ENCODE data around the gene BNIP5. TPM values are rescaled to one million over a fixed set of nuclear protein-coding genes. Genes with fewer than 3 reads are reported as not detected.

Gene BNIP5
- total RNA-seq, 1 experiment from 2014 or later: not detected

- no peaks in the 10 kb centered on the region for H3K9me3 Mint-ChIP-seq
- ATAC-seq (no peak), DNase-seq (ENCODE audit: low spot score) (no peak)
- no peak overlapping the region for H3K4me3 Mint-ChIP-seq
- H3K36me3 Mint-ChIP-seq: no peaks in the 10 kb centered on the region
- peaks cover 11% of the 10 kb centered on the region for H3K4me1 Mint-ChIP-seq
- H3K27me3 Mint-ChIP-seq (ENCODE audit: low read depth): peaks cover 4% of the 10 kb centered on the region
- no peak overlapping the region for H3K27ac Mint-ChIP-seq
- POLR2A ChIA-PET: no interaction called here
- no peak for TF ChIP-seq JUN (CRISPR knock-in tag; IDR thresholded peaks at IDR 0.05)
- no peak for TF ChIP-seq ZNF219 (CRISPR knock-in tag; IDR thresholded peaks at IDR 0.05; ENCODE audit: borderline replicate concordance)
- TF ChIP-seq NFYB (CRISPR knock-in tag; conservative IDR thresholded peaks at IDR 0.05; ENCODE audit: low read depth): no peak
- TF ChIP-seq JAZF1 (CRISPR knock-in tag; IDR thresholded peaks at IDR 0.05): no peak
- TF ChIP-seq ATF1 (CRISPR knock-in tag; IDR thresholded peaks at IDR 0.05): no peak
- TF ChIP-seq NR2C2 (CRISPR knock-in tag; IDR thresholded peaks at IDR 0.05): no peak
- no peak for TF ChIP-seq ZSCAN18 (CRISPR knock-in tag; IDR thresholded peaks at IDR 0.05)
- no peak for TF ChIP-seq FOXK1 (CRISPR knock-in tag; IDR thresholded peaks at IDR 0.05)
- no peak for TF ChIP-seq USF2 (CRISPR knock-in tag; IDR thresholded peaks at IDR 0.05)
- no peak for TF ChIP-seq ATF3 (CRISPR knock-in tag; conservative IDR thresholded peaks at IDR 0.05)
- no peak for TF ChIP-seq E2F5 (CRISPR knock-in tag; IDR thresholded peaks at IDR 0.05)
- TF ChIP-seq FOXP1 (CRISPR knock-in tag; IDR thresholded peaks at IDR 0.05; ENCODE audit: borderline replicate concordance): no peak
- TF ChIP-seq CREM (CRISPR knock-in tag; IDR thresholded peaks at IDR 0.05): no peak
- no peak for TF ChIP-seq ZNF425 (CRISPR knock-in tag; conservative IDR thresholded peaks at IDR 0.05)
- no peak for TF ChIP-seq SMAD3 (CRISPR knock-in tag; IDR thresholded peaks at IDR 0.05; ENCODE audit: borderline replicate concordance)
- TF ChIP-seq USF1 (CRISPR knock-in tag; IDR thresholded peaks at IDR 0.05): no peak
- TF ChIP-seq E2F1 (CRISPR knock-in tag; IDR thresholded peaks at IDR 0.05): no peak
- no peak for TF ChIP-seq RELA (CRISPR knock-in tag; IDR thresholded peaks at IDR 0.05; ENCODE audit: borderline replicate concordance)
- TF ChIP-seq FOXP4 (CRISPR knock-in tag; IDR thresholded peaks at IDR 0.05): no peak
- no peak for TF ChIP-seq ZNF263 (CRISPR knock-in tag; IDR thresholded peaks at IDR 0.05; ENCODE audit: low read depth)
- CTCF ChIA-PET: interaction anchor here (0.7 to 2.4 kb wide), 4 partner anchors 18 to 195 kb away, joined by 3 to 12 read pairs (median 3); no protein-coding TSS in a partner anchor
Measured at GRCh38 chr6:36333931-36334725, 2.6 kb downstream of the BNIP5 start.
